GM23338 (cell line): ENCODE data around the gene EMD.

Experiments used
- CREB1 ChIP-seq: fragments of 250-450 bp; sonication (Bioruptor Pico); IDR thresholded peaks from 2 replicates; pipeline ENCODE4 v1.5.0; 2020; ENCODE audit warnings: low read depth, mild to moderate bottlenecking, moderate library complexity
- ETS1 ChIP-seq: IDR thresholded peaks from 2 replicates; pipeline ENCODE4 v1.6.1; 2016; ENCODE audit warnings: antibody characterized with exemption
- EZH2 ChIP-seq: fragments of 200-600 bp; sonication (generic); IDR thresholded peaks from one replicate; pipeline ENCODE4 v1.8.0; 2017; ENCODE audit warnings: antibody characterized with exemption, mild to moderate bottlenecking, low read depth; ENCODE audit not compliant: unreplicated experiment
- EZH2phosphoT487 ChIP-seq: fragments of 200-600 bp; sonication (generic); IDR thresholded peaks from one replicate; pipeline ENCODE4 v1.8.1; 2018; ENCODE audit warnings: antibody characterized with exemption; ENCODE audit not compliant: unreplicated experiment
- JUNB ChIP-seq: IDR thresholded peaks from one replicate; pipeline ENCODE4 v1.6.1; 2016; ENCODE audit warnings: antibody characterized with exemption; ENCODE audit not compliant: unreplicated experiment
- POLR2AphosphoS5 ChIP-seq: IDR thresholded peaks from 2 replicates; pipeline ENCODE4 v1.6.1; 2016; ENCODE audit warnings: antibody characterized with exemption, low read depth
- REST ChIP-seq: IDR thresholded peaks from one replicate; pipeline ENCODE4 v1.6.1; 2018; ENCODE audit warnings: antibody characterized with exemption; ENCODE audit not compliant: unreplicated experiment
- ZNF331 ChIP-seq: fragments of 250-450 bp; sonication (Bioruptor Pico); IDR thresholded peaks from 2 replicates; pipeline ENCODE4 v1.5.0; 2020; ENCODE audit warnings: low read depth, mild to moderate bottlenecking, moderate library complexity
- TF ChIP-seq, protein P1 (sequence below), 2 experiments: fragments of 200-600 bp in 1 of 2; sonication (generic) in 1 of 2; conservative IDR thresholded peaks; 2 replicates each; pipeline versions ENCODE4 v1.5.1 to v1.6.1; 2016 to 2017; ENCODE audit warnings: antibody characterized with exemption in 2 of 2, low read depth in 2 of 2, mild to moderate bottlenecking in 2 of 2, moderate library complexity in 1 of 2

DNA sequence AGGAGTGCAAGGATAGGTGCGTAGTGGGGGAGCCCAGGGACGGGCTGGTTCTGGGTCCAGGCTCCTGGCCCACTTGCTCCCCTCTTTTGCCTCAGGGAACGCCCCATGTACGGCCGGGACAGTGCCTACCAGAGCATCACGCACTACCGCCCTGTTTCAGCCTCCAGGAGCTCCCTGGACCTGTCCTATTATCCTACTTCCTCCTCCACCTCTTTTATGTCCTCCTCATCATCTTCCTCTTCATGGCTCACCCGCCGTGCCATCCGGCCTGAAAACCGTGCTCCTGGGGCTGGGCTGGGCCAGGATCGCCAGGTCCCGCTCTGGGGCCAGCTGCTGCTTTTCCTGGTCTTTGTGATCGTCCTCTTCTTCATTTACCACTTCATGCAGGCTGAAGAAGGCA, 1.7 kb downstream of the EMD start:
- TF ChIP-seq, protein P1, sequence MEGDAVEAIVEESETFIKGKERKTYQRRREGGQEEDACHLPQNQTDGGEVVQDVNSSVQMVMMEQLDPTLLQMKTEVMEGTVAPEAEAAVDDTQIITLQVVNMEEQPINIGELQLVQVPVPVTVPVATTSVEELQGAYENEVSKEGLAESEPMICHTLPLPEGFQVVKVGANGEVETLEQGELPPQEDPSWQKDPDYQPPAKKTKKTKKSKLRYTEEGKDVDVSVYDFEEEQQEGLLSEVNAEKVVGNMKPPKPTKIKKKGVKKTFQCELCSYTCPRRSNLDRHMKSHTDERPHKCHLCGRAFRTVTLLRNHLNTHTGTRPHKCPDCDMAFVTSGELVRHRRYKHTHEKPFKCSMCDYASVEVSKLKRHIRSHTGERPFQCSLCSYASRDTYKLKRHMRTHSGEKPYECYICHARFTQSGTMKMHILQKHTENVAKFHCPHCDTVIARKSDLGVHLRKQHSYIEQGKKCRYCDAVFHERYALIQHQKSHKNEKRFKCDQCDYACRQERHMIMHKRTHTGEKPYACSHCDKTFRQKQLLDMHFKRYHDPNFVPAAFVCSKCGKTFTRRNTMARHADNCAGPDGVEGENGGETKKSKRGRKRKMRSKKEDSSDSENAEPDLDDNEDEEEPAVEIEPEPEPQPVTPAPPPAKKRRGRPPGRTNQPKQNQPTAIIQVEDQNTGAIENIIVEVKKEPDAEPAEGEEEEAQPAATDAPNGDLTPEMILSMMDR (conservative IDR thresholded peaks at IDR 0.05; ENCODE audit: low read depth in 2 of 2), result no peak
- TF ChIP-seq REST (no peak), EZH2 (no peak), POLR2AphosphoS5 (no peak), ETS1 (no peak), EZH2phosphoT487 (no peak), ZNF331 (CRISPR knock-in tag) (no peak), JUNB (no peak), CREB1 (CRISPR knock-in tag) (no peak)
